Gastrocnemius medialis (tissue), 4 donors: ENCODE data around the gene OPA1. TPM values are rescaled to one million over a fixed set of nuclear protein-coding genes. Genes with fewer than 3 reads are reported as not detected.
A peak's percentile ranks its signal among the peaks of the same experiment; 100 is the strongest.

ENCODE experiments used
- ATAC-seq, 2 donors: fragments of 150-250 bp; one replicate each; pipeline ENCODE4 v1.9.1; 2016
- DNase-seq, 2 donors: peaks; one replicate each; pipeline ENCODE4 v3.0.0-alpha.2; 2019
- H3K27ac ChIP-seq, 4 donors: fragments of 200-600 bp; sonication (generic); 1 replicate in 1 of 4; 2 replicates in 3 of 4; pipeline ENCODE4 v1.5.1; 2016 to 2018; ENCODE audit warnings: mild to moderate bottlenecking in 2 of 4, moderate library complexity in 1 of 4
- H3K27me3 ChIP-seq, 3 donors: fragments of 200-600 bp; sonication (generic) in 2 of 3; 1 replicate in 1 of 3; 2 replicates in 2 of 3; pipeline versions ENCODE4 v1.5.1 to v1.6.0; 2016 to 2019; ENCODE audit warnings: mild to moderate bottlenecking in 1 of 3, moderate library complexity in 1 of 3
- H3K36me3 ChIP-seq, 2 donors: fragments of 200-600 bp; sonication (generic) in 1 of 2; one replicate each; pipeline ENCODE4 v1.5.1; 2017 to 2018
- H3K4me1 ChIP-seq, 2 donors: fragments of 200-600 bp; sonication (generic) in 1 of 2; one replicate each; pipeline ENCODE4 v1.5.1; 2016 to 2017; ENCODE audit warnings: mild to moderate bottlenecking in 2 of 2
- H3K4me3 ChIP-seq, 4 donors: fragments of 200-600 bp; sonication (generic) in 3 of 4; 1 replicate in 1 of 4; 2 replicates in 3 of 4; pipeline ENCODE4 v1.5.1; 2016 to 2019; ENCODE audit warnings: mild to moderate bottlenecking in 2 of 4
- H3K9me3 ChIP-seq, 3 donors: fragments of 200-600 bp; sonication (generic) in 2 of 3; 1 replicate in 1 of 3; 2 replicates in 2 of 3; pipeline ENCODE4 v1.5.1; 2016 to 2019
- POLR2A ChIP-seq, 2 donors: fragments of 450-650 bp; IDR thresholded peaks; one replicate each; pipeline ENCODE4 v1.6.1; 2017; ENCODE audit warnings: antibody characterized with exemption in 2 of 2, mild to moderate bottlenecking in 2 of 2, moderate library complexity in 2 of 2
- in situ Hi-C, 4 donors: fragments of 200-750 bp; cut with MboI; loops; one replicate each; pipeline versions ENCODE4 v1.15.0 to v1.8.0; 2017; ENCODE audit warnings: low sequenced_read_pairs in 4 of 4
- intact Hi-C: fragments of 100-400 bp; cut with DNase I; formaldehyde crosslinking; loops from one replicate; pipeline ENCODE4 v1.15.1; 2023; ENCODE audit warnings: low total_unique reads
- total RNA-seq, 4 donors: library from RNA; depleted of rRNA; stranded (reverse); fragments of >200 nt; gene quantifications; one replicate each; pipeline versions ENCODE4 v1.1.0 to v1.2.3, GENCODE V29; 2016
- TF ChIP-seq, protein P1 (sequence below), 5 experiments: fragments of 450-650 bp in 3 of 5; fragments of 200-600 bp in 2 of 5; sonication (generic) in 2 of 5; IDR thresholded peaks in 4 of 5; conservative IDR thresholded peaks in 1 of 5; 1 replicate in 4 of 5; 2 replicates in 1 of 5; pipeline ENCODE4 v1.5.1; 2016 to 2019; ENCODE audit warnings: antibody characterized with exemption in 5 of 5, mild to moderate bottlenecking in 3 of 5, moderate library complexity in 3 of 5

OPA1 gene
- 10 to 100 TPM; 59.8 to 78.2 (median 72.2) TPM for total RNA-seq

GRCh38 chr3:193592841-193593667 is at the start of gene OPA1:
Gene OPA1 (plus strand): TSS chr3:193593208. CDS start chr3:193593378, 170 bp downstream.
- no peaks in the 10 kb centered on the region for H3K9me3 ChIP-seq
- peak within 1 kb of the TSS; percentile 94 to 95 (median 95) for H3K27ac ChIP-seq
- ATAC-seq (peak; percentile 96 to 97), DNase-seq (peak; percentile 95 to 97)
- peak within 1 kb of the TSS; percentile 87 to 98 (median 96) for H3K4me3 ChIP-seq
- intact Hi-C loops (loop anchor here (2.0 to 5.0 kb wide), 3 partner anchors 352 to 676 kb away; partner anchors contain the start of genes MB21D2 and PLAAT1), in situ Hi-C loops (loop anchor here in 1 of 4 donors (25.0 kb wide), 1 partner anchor 681 kb away; the partner anchor contains the start of gene MB21D2)
- peaks cover 22% of the 10 kb centered on the region in 2 donors for H3K4me1 ChIP-seq
- no peaks in the 10 kb centered on the region for H3K36me3 ChIP-seq
- TF ChIP-seq POLR2A (IDR thresholded peaks at IDR 0.05) = peak; percentile 60 to 73
- TF ChIP-seq, protein P1, sequence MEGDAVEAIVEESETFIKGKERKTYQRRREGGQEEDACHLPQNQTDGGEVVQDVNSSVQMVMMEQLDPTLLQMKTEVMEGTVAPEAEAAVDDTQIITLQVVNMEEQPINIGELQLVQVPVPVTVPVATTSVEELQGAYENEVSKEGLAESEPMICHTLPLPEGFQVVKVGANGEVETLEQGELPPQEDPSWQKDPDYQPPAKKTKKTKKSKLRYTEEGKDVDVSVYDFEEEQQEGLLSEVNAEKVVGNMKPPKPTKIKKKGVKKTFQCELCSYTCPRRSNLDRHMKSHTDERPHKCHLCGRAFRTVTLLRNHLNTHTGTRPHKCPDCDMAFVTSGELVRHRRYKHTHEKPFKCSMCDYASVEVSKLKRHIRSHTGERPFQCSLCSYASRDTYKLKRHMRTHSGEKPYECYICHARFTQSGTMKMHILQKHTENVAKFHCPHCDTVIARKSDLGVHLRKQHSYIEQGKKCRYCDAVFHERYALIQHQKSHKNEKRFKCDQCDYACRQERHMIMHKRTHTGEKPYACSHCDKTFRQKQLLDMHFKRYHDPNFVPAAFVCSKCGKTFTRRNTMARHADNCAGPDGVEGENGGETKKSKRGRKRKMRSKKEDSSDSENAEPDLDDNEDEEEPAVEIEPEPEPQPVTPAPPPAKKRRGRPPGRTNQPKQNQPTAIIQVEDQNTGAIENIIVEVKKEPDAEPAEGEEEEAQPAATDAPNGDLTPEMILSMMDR (IDR thresholded peaks at IDR 0.05 in 4 of 5, conservative IDR thresholded peaks at IDR 0.05 in 1 of 5) = peak in 4 of 5 experiments; percentile 27 to 49 (median 32)
- no peaks in the 10 kb centered on the region for H3K27me3 ChIP-seq

GRCh38 chr3:193544289-193544688 is 48.7 kb upstream of the OPA1 start:
- Histone ChIP-seq H3K36me3 (no peaks in the 10 kb centered on the region), H3K27me3 (no peaks in the 10 kb centered on the region), H3K9me3 (no peaks in the 10 kb centered on the region), H3K4me1 (no peaks in the 10 kb centered on the region), H3K27ac (no peak overlapping the region), H3K4me3 (no peak overlapping the region)
- DNase-seq (no peak), ATAC-seq (no peak)
- no peak for TF ChIP-seq POLR2A (IDR thresholded peaks at IDR 0.05)
- TF ChIP-seq, protein P1 (IDR thresholded peaks at IDR 0.05 in 4 of 5, conservative IDR thresholded peaks at IDR 0.05 in 1 of 5) = no peak
- intact Hi-C loops = no loop called here
- in situ Hi-C loops = no loop called here

DNA sequence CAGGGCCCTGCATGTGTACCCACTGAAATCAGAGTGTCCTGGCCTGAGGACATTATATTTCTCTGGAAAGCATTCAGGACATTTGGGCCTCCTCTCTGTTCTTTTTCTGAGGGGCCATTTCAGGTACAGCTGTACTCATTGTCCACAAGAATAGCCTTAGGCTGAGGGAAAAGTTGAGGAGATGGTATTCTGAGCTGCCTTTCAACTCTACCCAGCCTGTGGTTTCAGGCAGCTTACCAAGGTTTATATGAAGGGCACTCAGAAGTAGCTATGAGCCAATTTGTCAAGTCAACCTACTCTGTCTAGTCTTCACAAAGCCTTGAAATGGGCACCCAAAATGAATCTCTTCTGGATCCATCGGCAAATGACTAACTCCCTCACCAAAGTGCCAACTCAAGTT is 47.7 kb upstream of the OPA1 start:
- ATAC-seq = no peak
- in situ Hi-C loops = no loop called here
- no peak overlapping the region for H3K4me3 ChIP-seq

DNA sequence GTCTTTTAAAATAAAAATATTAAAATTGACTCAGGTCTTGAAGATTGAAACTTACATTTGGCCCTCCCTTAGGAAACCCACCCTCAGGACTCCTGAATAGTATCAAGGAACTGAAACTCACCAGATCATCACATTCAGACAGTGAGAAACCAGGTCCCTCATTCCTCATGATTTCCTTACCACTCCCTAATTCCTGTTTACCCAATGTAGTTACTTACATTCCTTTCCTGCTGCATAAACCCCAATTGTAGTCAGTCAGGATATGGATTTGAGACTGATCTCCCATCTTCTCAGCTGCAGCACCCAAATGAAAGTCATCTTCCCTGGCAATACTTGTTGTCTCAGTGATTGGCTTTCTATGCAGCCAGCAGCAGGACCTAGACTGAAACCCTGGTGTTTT is 46.9 kb upstream of the OPA1 start:
- Histone ChIP-seq H3K27ac (no peak overlapping the region), H3K4me3 (no peak overlapping the region), H3K4me1 (no peaks in the 10 kb centered on the region), H3K36me3 (no peaks in the 10 kb centered on the region), H3K27me3 (no peaks in the 10 kb centered on the region), H3K9me3 (no peaks in the 10 kb centered on the region)
- in situ Hi-C loops = no loop called here
- no peak for DNase-seq
- no peak for ATAC-seq
- intact Hi-C loops = no loop called here
- TF ChIP-seq POLR2A (IDR thresholded peaks at IDR 0.05) = no peak
- TF ChIP-seq, protein P1 (IDR thresholded peaks at IDR 0.05 in 4 of 5, conservative IDR thresholded peaks at IDR 0.05 in 1 of 5) = no peak

More for the DNA sequence above, 47.7 kb upstream of the OPA1 start:
- Histone ChIP-seq H3K4me1 (no peaks in the 10 kb centered on the region), H3K27ac (no peak overlapping the region), H3K27me3 (no peaks in the 10 kb centered on the region), H3K36me3 (no peaks in the 10 kb centered on the region), H3K9me3 (no peaks in the 10 kb centered on the region)
- DNase-seq = no peak
- no peak for TF ChIP-seq POLR2A (IDR thresholded peaks at IDR 0.05)
- TF ChIP-seq, protein P1 (IDR thresholded peaks at IDR 0.05 in 4 of 5, conservative IDR thresholded peaks at IDR 0.05 in 1 of 5) = no peak
- intact Hi-C loops = no loop called here
